Activated naive CD4-positive, alpha-beta T cell treated with anti-CD3 and anti-CD28 coated beads, Interleukin-2, amount 10 ng/mL, durations not matched to agents 7 days and 5 days (primary cell): Measurements from ENCODE around the gene AKNAD1.
A peak's percentile ranks its signal among the peaks of the same experiment; 100 is the strongest.

ENCODE experiments used
- CTCF ChIA-PET: fragments of 350-600 bp; sonication (Branson Sonifier 250); formaldehyde crosslinking; loops from one replicate; lab custom pipeline; 2021; ENCODE audit warnings: antibody characterized with exemption; lab: Charles Lee
- DNase-seq: peaks from one replicate; pipeline ENCODE4 v3.0.0-alpha.2; 2020
- H3K27ac Mint-ChIP-seq: one replicate; pipeline ENCODE4 v1.8.0; 2021; ENCODE audit warnings: mild to moderate bottlenecking, moderate library complexity, mixed read lengths
- H3K27me3 Mint-ChIP-seq: one replicate; pipeline ENCODE4 v1.8.0; 2021; ENCODE audit warnings: mild to moderate bottlenecking, mixed read lengths
- H3K36me3 Mint-ChIP-seq: one replicate; pipeline ENCODE4 v1.8.0; 2021; ENCODE audit warnings: mixed read lengths
- H3K4me1 Mint-ChIP-seq: one replicate; pipeline ENCODE4 v1.8.0; 2021; ENCODE audit warnings: mixed read lengths
- H3K4me3 Mint-ChIP-seq: one replicate; pipeline ENCODE4 v1.8.0; 2021; ENCODE audit warnings: mild to moderate bottlenecking, moderate library complexity, mixed read lengths
- H3K9me3 Mint-ChIP-seq: one replicate; pipeline ENCODE4 v1.8.0; 2021; ENCODE audit warnings: mixed read lengths

AKNAD1 gene

DNA sequence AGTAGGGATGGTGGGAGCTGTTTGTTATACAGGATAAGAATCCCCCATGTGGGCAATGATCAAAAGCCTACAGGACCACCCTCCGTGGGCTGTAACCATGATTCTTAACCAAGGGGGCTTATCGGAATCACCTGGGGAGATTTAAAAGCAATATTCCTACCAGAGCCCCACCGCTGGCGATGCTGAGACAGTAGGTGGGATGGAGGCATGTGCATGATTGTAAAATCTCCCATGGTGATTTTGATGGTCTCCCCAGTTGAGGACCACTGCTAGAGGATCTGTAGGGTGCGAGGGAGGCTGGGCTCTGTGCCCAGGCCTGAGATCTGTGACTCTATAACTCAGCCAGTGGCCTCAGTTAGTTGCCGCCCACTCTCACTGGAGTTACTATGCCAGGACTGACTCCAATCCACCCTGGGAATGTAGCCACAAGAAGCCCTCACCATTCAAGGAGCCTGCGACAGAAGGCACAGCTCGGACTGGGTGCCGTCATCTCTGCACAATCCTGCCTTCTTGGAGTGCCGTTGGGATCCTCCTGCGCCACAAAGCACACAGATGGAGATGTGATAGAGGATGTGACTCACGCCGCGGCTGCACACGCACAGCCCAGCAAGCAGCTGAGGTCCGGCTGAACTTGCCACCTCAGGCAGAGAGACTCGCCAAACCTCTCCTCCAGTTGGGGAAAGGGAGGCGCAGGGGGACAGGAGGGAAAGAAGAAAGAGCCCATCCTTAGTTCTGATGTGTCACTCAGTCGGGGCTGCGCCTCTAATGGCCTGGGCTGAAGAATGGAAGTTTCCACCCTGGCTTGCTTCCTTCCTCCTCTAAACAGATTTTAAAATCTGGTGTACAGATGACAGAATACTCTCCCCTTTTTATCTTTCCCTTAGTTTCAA, 26.5 kb downstream of the AKNAD1 start:
- H3K9me3 Mint-ChIP-seq = no peaks in the 10 kb centered on the region
- DNase-seq = no peak
- H3K27me3 Mint-ChIP-seq = peaks cover 15% of the 10 kb centered on the region
- H3K36me3 Mint-ChIP-seq = no peaks in the 10 kb centered on the region
- no peak overlapping the region for H3K4me3 Mint-ChIP-seq
- CTCF ChIA-PET = interaction anchor here (0.5 to 10.4 kb wide), 8 partner anchors 9 to 703 kb away, joined by 3 to 148 read pairs (median 6); a partner anchor contains a TSS
- H3K4me1 Mint-ChIP-seq = peaks cover 8% of the 10 kb centered on the region
- H3K27ac Mint-ChIP-seq = no peak overlapping the region

DNA sequence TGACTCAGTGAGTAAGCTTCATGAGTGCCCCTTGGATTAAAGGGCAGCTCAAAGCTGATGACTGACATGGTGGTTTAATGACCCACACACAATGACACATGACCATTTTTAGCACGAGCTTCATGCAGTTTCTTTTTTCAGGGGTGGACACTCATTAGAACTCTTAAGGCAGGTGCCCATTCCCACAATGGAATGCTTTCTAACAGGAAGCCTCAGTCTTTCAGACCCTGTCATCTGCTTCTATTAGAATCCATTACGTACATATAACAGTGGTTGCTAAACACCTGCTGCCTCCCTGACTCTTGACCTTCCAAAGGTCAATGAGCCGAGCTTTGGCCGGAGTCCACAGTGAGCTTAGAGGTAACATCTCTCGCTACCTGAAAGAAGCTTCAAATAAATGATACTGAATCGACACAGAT, 27.4 kb downstream of the AKNAD1 start:
- Mint-ChIP-seq H3K36me3 (no peaks in the 10 kb centered on the region), H3K9me3 (no peaks in the 10 kb centered on the region), H3K4me1 (peaks cover 8% of the 10 kb centered on the region), H3K27ac (no peak overlapping the region), H3K4me3 (no peak overlapping the region), H3K27me3 (peaks cover 20% of the 10 kb centered on the region)
- CTCF ChIA-PET = interaction anchor here (0.5 to 10.4 kb wide), 10 partner anchors 9 to 703 kb away, joined by 3 to 148 read pairs (median 4); a partner anchor contains a TSS
- DNase-seq = no peak

DNA sequence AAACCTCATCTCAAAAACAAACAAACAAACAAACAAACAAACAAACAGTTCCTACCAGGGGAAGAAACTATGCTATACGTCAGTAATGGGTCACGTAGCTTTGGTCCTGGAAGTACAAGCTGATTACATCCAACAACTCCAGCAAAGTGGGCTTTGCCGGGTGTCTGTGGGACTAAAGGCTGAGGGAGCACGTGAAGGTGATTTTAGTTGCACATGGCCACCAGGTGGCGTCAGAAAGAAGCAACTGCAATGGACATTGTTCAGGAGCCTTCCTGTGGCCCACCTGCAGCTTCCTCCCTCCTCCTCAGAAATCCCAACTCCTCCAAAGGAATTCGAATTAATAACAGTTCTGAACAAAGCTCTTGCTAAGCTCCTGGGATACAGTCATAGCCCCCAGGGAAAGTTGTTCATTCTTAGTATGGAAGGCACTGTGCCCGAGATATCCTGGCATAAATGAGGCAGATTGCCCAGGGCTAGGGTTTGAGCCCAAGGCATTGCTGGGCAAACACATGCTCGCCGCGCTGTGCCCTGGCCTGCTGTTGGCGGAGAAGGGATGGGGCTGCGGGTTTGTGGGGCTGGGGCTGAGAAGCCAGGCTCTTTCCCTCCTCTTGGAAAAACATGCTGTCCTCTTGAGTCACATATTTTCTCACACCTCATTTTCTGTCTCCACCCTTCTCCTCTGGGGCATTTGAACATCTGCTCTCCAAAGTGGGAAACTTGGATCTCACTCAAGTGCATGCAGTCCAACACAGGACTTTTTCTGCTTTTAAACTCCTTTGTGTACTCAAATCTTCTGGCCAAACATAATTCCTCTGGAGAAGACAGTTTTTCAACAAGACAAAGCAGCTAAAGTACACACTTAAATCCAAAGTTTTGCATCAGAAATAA, 28.6 kb downstream of the AKNAD1 start:
- no peaks in the 10 kb centered on the region for H3K36me3 Mint-ChIP-seq
- CTCF ChIA-PET = interaction anchor here (0.6 to 10.4 kb wide), 23 partner anchors 8 to 705 kb away, joined by 3 to 148 read pairs (median 4); partner anchors contain the start of gene GPSM2
- H3K27me3 Mint-ChIP-seq = peaks cover 23% of the 10 kb centered on the region
- H3K4me1 Mint-ChIP-seq = peaks cover 8% of the 10 kb centered on the region
- H3K4me3 Mint-ChIP-seq = no peak overlapping the region
- H3K9me3 Mint-ChIP-seq = no peaks in the 10 kb centered on the region
- peak; percentile 85 for DNase-seq
- no peak overlapping the region for H3K27ac Mint-ChIP-seq

DNA sequence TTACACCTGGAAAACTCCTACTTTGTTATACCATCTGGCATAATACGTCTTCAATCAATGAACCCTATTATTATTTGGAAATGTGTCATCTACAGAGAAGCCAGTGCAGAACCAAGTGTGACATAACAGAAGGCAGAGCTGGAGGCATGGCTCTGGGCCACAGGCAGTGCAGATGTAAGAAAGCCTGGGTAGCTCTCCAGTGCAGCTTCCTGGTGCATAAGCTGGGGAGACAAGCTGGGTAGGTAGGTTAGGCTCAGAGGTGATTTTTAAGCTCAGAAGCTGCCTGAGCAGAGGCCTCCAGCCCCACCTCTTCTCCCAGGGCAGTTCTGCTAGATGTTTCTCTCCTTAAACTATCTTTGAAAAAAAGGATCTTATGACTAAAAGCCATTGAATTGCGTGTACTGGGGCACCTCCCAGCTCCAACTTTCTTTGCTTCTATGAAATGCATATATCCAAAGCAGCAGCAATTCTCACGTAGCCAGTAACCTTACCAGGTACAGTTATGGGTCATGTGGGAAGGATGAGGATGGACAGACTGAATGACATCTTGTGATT, 30.7 kb downstream of the AKNAD1 start:
- Mint-ChIP-seq H3K36me3 (no peaks in the 10 kb centered on the region), H3K4me3 (no peak overlapping the region), H3K9me3 (no peaks in the 10 kb centered on the region), H3K4me1 (peaks cover 6% of the 10 kb centered on the region), H3K27me3 (peaks cover 36% of the 10 kb centered on the region), H3K27ac (no peak overlapping the region)
- no peak for DNase-seq
- CTCF ChIA-PET = interaction anchor here (0.6 to 10.4 kb wide), 10 partner anchors 10 to 347 kb away, joined by 3 to 148 read pairs (median 4); a partner anchor contains a TSS

DNA sequence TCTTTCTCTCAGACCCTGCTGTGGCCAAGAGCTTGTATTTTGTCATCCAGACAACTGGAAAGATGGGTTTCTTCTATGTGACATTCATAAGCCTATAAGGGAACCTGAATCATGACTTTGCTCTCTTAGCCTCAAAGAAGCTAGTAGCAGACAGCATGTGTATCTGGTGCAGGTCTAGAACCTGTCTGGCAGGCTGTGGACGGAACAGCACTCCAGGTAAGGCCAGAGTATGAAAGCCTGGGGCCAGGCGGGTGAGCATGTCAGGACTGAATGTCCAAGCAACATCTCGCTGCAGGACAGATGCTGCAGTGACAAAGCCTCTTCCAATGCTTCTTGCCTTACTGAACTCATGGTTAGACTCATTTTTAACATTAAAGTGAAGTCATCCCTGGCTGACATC, 32.8 kb downstream of the AKNAD1 start:
- no peaks in the 10 kb centered on the region for H3K36me3 Mint-ChIP-seq
- CTCF ChIA-PET = interaction anchor here (10.4 kb wide), 1 partner anchor 71 kb away, joined by 148 read pairs; no protein-coding TSS in a partner anchor
- H3K9me3 Mint-ChIP-seq = no peaks in the 10 kb centered on the region

DNA sequence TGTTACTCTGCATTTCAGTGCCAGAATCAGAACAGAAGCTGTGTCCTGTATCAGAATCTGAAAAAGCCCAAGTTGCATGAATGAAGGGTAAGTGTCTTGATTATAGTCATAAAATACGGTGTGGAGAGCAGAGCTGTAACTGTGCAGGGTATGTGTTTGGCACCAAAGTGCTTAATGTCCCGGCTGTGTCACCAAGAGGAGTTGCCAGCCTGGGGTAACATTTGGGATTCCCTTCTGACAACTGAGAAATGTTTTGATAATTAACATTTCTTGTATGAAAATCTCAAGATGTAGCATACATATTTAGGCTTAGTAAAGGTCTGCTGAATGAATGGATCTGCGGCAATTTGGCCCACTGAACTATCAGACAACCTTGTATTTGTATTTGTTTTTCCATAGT, 33.3 kb downstream of the AKNAD1 start:
- no peak for DNase-seq
- Mint-ChIP-seq H3K27ac (no peak overlapping the region), H3K27me3 (peaks cover 35% of the 10 kb centered on the region), H3K4me1 (peaks cover 2% of the 10 kb centered on the region), H3K36me3 (no peaks in the 10 kb centered on the region), H3K9me3 (no peaks in the 10 kb centered on the region), H3K4me3 (no peak overlapping the region)
- CTCF ChIA-PET = interaction anchor here (10.4 kb wide), 1 partner anchor 72 kb away, joined by 148 read pairs; no protein-coding TSS in a partner anchor

More for the DNA sequence above, 32.8 kb downstream of the AKNAD1 start:
- Mint-ChIP-seq H3K27ac (no peak overlapping the region), H3K27me3 (peaks cover 35% of the 10 kb centered on the region), H3K4me3 (no peak overlapping the region), H3K4me1 (peaks cover 2% of the 10 kb centered on the region)
- no peak for DNase-seq

DNA sequence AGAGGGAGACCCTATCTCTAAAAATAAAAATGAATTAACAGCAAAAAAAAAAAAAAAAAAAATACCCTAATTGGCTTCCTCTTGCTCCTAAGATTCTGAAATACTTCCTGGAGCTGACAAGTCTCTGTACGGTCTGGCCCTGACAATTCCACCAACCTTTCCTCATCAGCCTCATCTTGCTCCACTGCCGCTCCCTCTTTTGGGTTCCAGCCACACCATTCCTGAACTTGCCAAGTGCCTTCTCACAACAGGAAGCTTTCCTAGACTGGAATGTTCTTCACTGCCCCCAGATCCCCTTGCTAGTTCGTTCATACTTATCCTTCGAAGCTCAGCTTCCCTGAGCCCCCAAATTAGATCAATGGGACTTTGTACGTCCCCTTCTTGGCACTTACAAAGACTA, 37.0 kb downstream of the AKNAD1 start:
- CTCF ChIA-PET = interaction anchor here (1.0 to 1.5 kb wide), 2 partner anchors 8 to 9 kb away, joined by 4 read pairs; no protein-coding TSS in a partner anchor
- no peak overlapping the region for H3K4me3 Mint-ChIP-seq
- no peak overlapping the region for H3K27ac Mint-ChIP-seq
- H3K27me3 Mint-ChIP-seq = peaks cover 38% of the 10 kb centered on the region
- no peaks in the 10 kb centered on the region for H3K36me3 Mint-ChIP-seq
- H3K4me1 Mint-ChIP-seq = no peaks in the 10 kb centered on the region
- no peaks in the 10 kb centered on the region for H3K9me3 Mint-ChIP-seq
- no peak for DNase-seq

DNA sequence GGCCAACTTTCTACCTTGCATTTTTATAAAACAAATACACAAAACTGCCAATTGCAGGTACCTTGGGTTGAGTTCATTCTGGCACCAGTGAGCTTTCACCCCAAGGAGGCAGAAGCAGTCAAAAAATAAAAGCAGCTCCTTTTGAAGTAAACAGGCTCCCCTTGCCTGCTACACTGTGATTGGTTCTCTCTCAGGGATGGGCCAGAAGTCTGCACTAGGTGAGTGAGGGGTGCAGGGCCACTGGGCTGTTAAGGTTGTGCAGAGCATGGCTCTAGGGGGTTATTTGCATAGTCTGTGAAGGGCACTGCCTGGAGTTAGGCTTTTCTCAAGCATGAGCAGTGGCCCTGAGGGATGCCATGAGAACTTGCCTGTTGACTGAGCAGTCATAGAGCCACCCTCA, 39.1 kb downstream of the AKNAD1 start:
- Mint-ChIP-seq H3K36me3 (no peaks in the 10 kb centered on the region), H3K4me3 (no peak overlapping the region), H3K4me1 (no peaks in the 10 kb centered on the region), H3K27ac (no peak overlapping the region), H3K27me3 (peaks cover 32% of the 10 kb centered on the region), H3K9me3 (no peaks in the 10 kb centered on the region)
- no peak for DNase-seq
- CTCF ChIA-PET = interaction anchor here (1.6 kb wide), 1 partner anchor 12 kb away, joined by 4 read pairs; no protein-coding TSS in a partner anchor

DNA sequence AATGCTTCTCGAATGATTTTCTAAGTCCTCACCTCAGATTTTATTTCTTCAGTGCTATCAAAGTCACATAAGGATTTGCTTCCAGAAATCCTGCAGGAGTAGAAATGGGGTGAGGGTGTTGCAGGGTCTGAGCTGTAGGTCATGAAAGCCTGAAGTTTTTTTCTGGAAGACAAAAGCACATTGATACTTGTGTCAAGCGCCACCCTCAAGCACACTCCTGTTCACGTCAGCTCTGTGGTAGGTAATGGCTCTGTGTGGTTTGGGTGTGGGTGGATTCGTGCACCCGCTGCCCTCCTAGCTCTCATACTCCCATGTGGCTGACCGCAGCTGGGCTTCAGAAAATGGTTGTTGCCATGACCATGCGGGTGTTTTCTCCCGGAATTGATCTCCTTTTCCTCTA, 39.9 kb downstream of the AKNAD1 start:
- no peaks in the 10 kb centered on the region for H3K36me3 Mint-ChIP-seq
- H3K4me3 Mint-ChIP-seq = no peak overlapping the region
- no peaks in the 10 kb centered on the region for H3K9me3 Mint-ChIP-seq
- H3K27ac Mint-ChIP-seq = no peak overlapping the region
- DNase-seq = no peak
- H3K27me3 Mint-ChIP-seq = peaks cover 26% of the 10 kb centered on the region
- H3K4me1 Mint-ChIP-seq = no peaks in the 10 kb centered on the region
- CTCF ChIA-PET = interaction anchor here (1.1 to 1.6 kb wide), 2 partner anchors 9 to 13 kb away, joined by 3 to 4 read pairs; no protein-coding TSS in a partner anchor

DNA sequence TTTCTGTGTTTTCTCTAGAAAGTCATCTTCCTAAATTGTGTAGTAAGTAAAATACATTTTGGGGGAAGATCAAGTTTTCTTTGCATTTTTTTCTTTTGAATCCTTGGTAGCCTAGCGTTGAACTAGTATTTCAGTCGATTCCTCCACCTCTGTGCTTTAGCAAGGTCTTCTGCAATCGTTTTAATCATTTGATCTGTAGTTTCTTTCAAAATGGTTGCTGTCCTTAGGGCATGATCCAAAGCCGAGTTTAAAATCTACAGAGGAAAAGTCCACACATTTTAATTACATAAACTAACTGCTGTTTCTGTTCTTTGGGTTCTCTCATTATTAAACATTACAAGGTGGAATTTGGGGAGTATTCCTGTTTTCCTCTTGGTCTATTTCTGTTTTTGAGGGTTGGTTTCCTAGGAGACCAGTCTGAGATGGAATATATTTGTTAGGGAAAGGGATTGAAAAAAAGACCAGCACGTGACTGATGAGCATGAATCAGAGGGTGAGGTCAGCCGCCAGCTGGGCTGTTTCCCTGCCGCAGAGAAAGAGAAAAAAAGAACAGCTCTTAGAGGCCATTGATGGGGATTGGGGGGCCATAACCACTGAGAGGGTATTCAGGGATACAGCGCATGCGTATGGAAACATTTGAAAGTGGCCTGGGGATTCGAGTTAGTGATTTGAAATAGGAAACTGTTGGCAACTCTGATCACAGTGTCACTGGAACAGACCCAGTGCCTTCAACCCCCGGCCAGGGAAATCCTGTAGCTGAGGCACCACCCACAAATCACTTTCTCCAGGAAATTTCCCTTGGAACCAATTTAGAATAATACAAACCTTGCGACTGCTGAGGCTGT, 40.6 kb downstream of the AKNAD1 start:
- H3K36me3 Mint-ChIP-seq = no peaks in the 10 kb centered on the region
- DNase-seq = no peak
- CTCF ChIA-PET = interaction anchor here (1.1 to 1.6 kb wide), 2 partner anchors 10 to 13 kb away, joined by 3 to 4 read pairs; no protein-coding TSS in a partner anchor
- no peak overlapping the region for H3K4me3 Mint-ChIP-seq
- H3K27me3 Mint-ChIP-seq = peaks cover 19% of the 10 kb centered on the region
- no peaks in the 10 kb centered on the region for H3K9me3 Mint-ChIP-seq
- H3K27ac Mint-ChIP-seq = no peak overlapping the region
- no peaks in the 10 kb centered on the region for H3K4me1 Mint-ChIP-seq

DNA sequence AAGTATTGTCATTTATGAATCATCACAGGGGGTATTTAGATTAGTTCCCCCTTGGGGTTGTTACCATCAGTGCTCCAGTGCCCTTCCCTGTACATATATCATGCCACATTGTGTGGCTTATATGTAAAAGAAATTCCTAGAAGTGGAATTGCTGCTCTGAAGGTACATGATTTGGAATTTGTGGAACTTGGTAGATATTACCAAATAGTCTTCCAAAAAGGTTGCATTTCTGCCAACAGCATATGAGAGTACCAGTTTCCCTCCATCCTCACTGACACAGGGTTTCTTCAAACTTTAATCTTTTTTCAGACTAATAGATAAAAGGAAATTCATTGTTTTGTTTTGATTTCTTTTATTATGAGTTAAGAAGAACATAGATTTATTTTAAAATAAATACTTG, 41.3 kb downstream of the AKNAD1 start:
- no peaks in the 10 kb centered on the region for H3K4me1 Mint-ChIP-seq
- H3K36me3 Mint-ChIP-seq = no peaks in the 10 kb centered on the region
- DNase-seq = no peak
- no peak overlapping the region for H3K4me3 Mint-ChIP-seq
- H3K27me3 Mint-ChIP-seq = peaks cover 19% of the 10 kb centered on the region
- CTCF ChIA-PET = no interaction called here
- H3K27ac Mint-ChIP-seq = no peak overlapping the region
- no peaks in the 10 kb centered on the region for H3K9me3 Mint-ChIP-seq

DNA sequence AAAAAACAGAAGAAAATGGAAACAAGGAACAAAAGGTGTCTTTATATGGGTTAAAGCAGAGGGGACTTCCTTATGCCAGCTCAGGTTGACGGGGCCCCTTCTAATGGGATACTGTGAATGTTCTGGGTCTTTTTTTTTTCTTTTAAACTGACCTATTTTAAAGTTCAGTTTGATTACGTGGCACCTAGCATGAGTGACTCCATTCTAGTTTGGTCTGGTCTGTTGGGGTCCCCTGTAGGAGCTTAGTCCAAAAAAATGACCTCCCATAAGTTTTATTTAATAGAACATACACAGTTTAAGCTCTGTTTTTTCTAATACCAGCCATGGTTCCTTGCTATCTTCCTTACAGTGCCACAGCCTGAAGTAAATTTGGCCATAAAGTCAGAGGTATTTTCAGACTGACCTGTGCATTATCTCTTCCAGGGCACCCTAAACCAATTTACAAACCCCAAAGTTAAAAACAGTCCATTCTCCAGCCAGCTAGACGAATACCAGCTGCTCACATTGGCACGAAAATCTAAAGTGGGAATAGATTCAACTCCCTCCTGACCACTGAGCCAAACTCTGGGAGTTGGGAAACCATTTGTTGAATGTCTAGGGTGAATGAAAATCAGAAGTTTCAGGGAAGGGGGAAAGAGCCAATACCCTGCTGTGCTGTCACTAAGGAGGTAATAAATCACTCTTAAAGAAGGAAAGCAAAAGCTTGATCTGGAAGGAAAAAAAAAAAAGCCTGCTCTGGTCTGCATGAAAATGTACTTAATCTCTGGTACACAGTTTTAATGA, 42.4 kb downstream of the AKNAD1 start:
- DNase-seq = no peak
- CTCF ChIA-PET = no interaction called here
- Mint-ChIP-seq H3K36me3 (peaks cover 4% of the 10 kb centered on the region), H3K27me3 (peaks cover 14% of the 10 kb centered on the region), H3K9me3 (no peaks in the 10 kb centered on the region), H3K4me1 (no peaks in the 10 kb centered on the region), H3K27ac (no peak overlapping the region), H3K4me3 (no peak overlapping the region)
